Measurements from ENCODE around the gene APBA1. TPM values are rescaled to one million over a fixed set of nuclear protein-coding genes. Genes with fewer than 3 reads are reported as not detected.

The APBA1 gene
- total and polyA plus RNA-seq, 2 of the 8 experiments (the other 6 are each of a cell fraction or from before 2014, with no cell fraction given): 0.36 to 0.60 TPM

DNA sequence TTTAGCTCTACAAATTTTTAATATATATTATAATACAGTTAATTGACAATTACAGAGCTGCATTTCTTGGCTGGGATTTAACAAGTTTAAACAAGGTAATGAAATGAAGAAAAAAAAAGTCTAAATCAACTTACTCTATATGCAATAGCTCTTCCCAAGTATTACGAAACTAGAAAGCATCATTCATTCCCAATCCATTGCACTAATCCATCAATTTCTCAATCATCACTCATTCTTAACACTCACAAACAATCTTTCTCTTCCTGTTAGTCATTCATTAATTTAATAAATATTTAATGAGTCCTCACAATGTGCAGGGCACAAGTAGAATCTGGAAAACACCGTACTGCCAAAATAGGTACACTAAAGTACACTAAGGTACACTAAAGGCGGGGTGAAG, 42.9 kb upstream of the APBA1 start:
- no peak overlapping the region for H2AK5ac ChIP-seq (ENCODE audit: low read depth, low read length)
- H4K91ac ChIP-seq (replicated peaks; ENCODE audit: insufficient read length, low read length): no peak overlapping the region
- H3K9ac ChIP-seq (replicated peaks in 1 of 4; ENCODE audit: extremely low read depth in 1 of 4, low read depth in 3 of 4, low read length in 3 of 4): no peak overlapping the region
- no peak overlapping the region for H4K5ac ChIP-seq (ENCODE audit: insufficient read length, low read depth, low read length)
- no peak overlapping the region for H3K4me3 ChIP-seq (ENCODE audit: extremely low read depth in 1 of 4, insufficient read depth in 2 of 4, low read depth in 3 of 4, low read length in 4 of 4)
- H3K4ac ChIP-seq (replicated peaks; ENCODE audit: insufficient read length, low read depth, low read length): no peak overlapping the region
- H3K56ac ChIP-seq (replicated peaks; ENCODE audit: insufficient read length, low read depth, low read length): no peak overlapping the region
- H2BK15ac ChIP-seq (ENCODE audit: low read length): no peak overlapping the region
- H3K14ac ChIP-seq (ENCODE audit: insufficient read length): no peak overlapping the region
- H3K9me3 ChIP-seq (ENCODE audit: insufficient read depth in 2 of 2, low read depth in 1 of 2, low read length in 1 of 2): no peaks in the 10 kb centered on the region
- no peak overlapping the region for H2BK120ac ChIP-seq (replicated peaks; ENCODE audit: low read depth, low read length)
- H3K4me2 ChIP-seq (ENCODE audit: insufficient read depth in 1 of 2, low read depth in 2 of 2, low read length in 2 of 2): no peak overlapping the region
- no peak overlapping the region for H3K27ac ChIP-seq (ENCODE audit: low read depth, low read length)
- no peak overlapping the region for H3K18ac ChIP-seq (ENCODE audit: extremely low read depth, low read length)
- no peak overlapping the region for H2BK20ac ChIP-seq (ENCODE audit: low read length)
- H3K4me1 ChIP-seq (replicated peaks in 1 of 4; ENCODE audit: control insufficient read depth in 3 of 4, insufficient read depth in 4 of 4, low read length in 3 of 4): no peaks in the 10 kb centered on the region
- POLR2A ChIA-PET (ENCODE audit: partially characterized antibody): interaction anchor here (1.1 kb wide), 1 partner anchor 45 kb away, joined by 3 read pairs; the partner anchor contains the start of gene PTAR1
- CTCF ChIA-PET (ENCODE audit: partially characterized antibody): interaction anchor here (0.8 to 1.0 kb wide), 2 partner anchors 43 to 205 kb away, joined by 3 to 4 read pairs; partner anchors contain the start of gene APBA1
- no peak overlapping the region for H2AFZ ChIP-seq (ENCODE audit: low read length)
- H4K8ac ChIP-seq (ENCODE audit: extremely low read depth, insufficient read depth, low read length): no peak overlapping the region
- no peaks in the 10 kb centered on the region for H3K79me2 ChIP-seq (ENCODE audit: control insufficient read depth in 1 of 2, insufficient read depth in 2 of 2, low read length in 2 of 2)
- peaks cover 8 to 63% (median 18%) of the 10 kb centered on the region in 4 experiments; a peak in 7 of 8 replicates for H3K36me3 ChIP-seq (ENCODE audit: control insufficient read depth in 2 of 4, insufficient read depth in 4 of 4, low read length in 3 of 4)
- no peak overlapping the region for H2BK12ac ChIP-seq (ENCODE audit: low read depth, low read length)
- no peak overlapping the region for H2BK5ac ChIP-seq (ENCODE audit: low read depth, low read length)
- no peak overlapping the region for H3K23ac ChIP-seq (ENCODE audit: insufficient read length)
- H3K27me3 ChIP-seq (replicated peaks in 1 of 4; ENCODE audit: control insufficient read depth in 3 of 4, extremely low read depth in 1 of 4, insufficient read depth in 3 of 4, low read length in 3 of 4): no peaks in the 10 kb centered on the region
- no peaks in the 10 kb centered on the region for H4K20me1 ChIP-seq (replicated peaks in 1 of 2; ENCODE audit: control insufficient read depth in 1 of 2, insufficient read depth in 2 of 2, low read length in 2 of 2)
- no peaks in the 10 kb centered on the region for H3K79me1 ChIP-seq (ENCODE audit: low read depth, low read length)
- FAIRE-seq: no peak
- H3K23me2 ChIP-seq (ENCODE audit: low read depth, low read length): no peaks in the 10 kb centered on the region
- no peak for DNase-seq (ENCODE audit: low read depth in 1 of 2, low spot score in 2 of 2)
- 92% methylated on average over 3 of the region's 3 CpGs; no CpG with 5 or more reads in 1 of the 2 experiments for WGBS, 2 experiments (ENCODE audit: extremely low coverage in 1 of 2, insufficient coverage in 1 of 2, insufficient read length in 1 of 2, insufficient replicate concordance in 2 of 2, low coverage in 1 of 2, low lambda C conversion rate in 2 of 2, missing lambda C conversion rate in 1 of 2)
- TF ChIP-seq SP1 (IDR thresholded peaks at IDR 0.05; ENCODE audit: low read depth, low read length): no peak
- no peak for TF ChIP-seq ASH2L (IDR thresholded peaks at IDR 0.05; ENCODE audit: low read length)
- TF ChIP-seq, protein P1, sequence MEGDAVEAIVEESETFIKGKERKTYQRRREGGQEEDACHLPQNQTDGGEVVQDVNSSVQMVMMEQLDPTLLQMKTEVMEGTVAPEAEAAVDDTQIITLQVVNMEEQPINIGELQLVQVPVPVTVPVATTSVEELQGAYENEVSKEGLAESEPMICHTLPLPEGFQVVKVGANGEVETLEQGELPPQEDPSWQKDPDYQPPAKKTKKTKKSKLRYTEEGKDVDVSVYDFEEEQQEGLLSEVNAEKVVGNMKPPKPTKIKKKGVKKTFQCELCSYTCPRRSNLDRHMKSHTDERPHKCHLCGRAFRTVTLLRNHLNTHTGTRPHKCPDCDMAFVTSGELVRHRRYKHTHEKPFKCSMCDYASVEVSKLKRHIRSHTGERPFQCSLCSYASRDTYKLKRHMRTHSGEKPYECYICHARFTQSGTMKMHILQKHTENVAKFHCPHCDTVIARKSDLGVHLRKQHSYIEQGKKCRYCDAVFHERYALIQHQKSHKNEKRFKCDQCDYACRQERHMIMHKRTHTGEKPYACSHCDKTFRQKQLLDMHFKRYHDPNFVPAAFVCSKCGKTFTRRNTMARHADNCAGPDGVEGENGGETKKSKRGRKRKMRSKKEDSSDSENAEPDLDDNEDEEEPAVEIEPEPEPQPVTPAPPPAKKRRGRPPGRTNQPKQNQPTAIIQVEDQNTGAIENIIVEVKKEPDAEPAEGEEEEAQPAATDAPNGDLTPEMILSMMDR (IDR thresholded peaks at IDR 0.05; ENCODE audit: control extremely low read depth in 1 of 3, insufficient read depth in 1 of 3, low read depth in 1 of 3, low read length in 3 of 3): no peak
- TF ChIP-seq CEBPB (IDR thresholded peaks at IDR 0.05; ENCODE audit: low read depth, low read length): no peak
- TF ChIP-seq BACH1 (IDR thresholded peaks at IDR 0.05; ENCODE audit: low read length): no peak
- no peak for TF ChIP-seq TAF1 (IDR thresholded peaks at IDR 0.05; ENCODE audit: low read depth, low read length)
- TF ChIP-seq KDM4A (IDR thresholded peaks at IDR 0.05; ENCODE audit: low read depth, low read length, severe bottlenecking): no peak
- TF ChIP-seq CBX5 (IDR thresholded peaks at IDR 0.05; ENCODE audit: low read depth, low read length): no peak
- TF ChIP-seq RNF2 (IDR thresholded peaks at IDR 0.05; ENCODE audit: borderline replicate concordance, low read depth, low read length, missing control alignments, poor library complexity, severe bottlenecking): no peak
- TF ChIP-seq RFX5 (IDR thresholded peaks at IDR 0.05; ENCODE audit: borderline replicate concordance, low read depth, low read length): no peak
- TF ChIP-seq SRF (IDR thresholded peaks at IDR 0.05; ENCODE audit: low read depth, low read length): no peak
- no peak for TF ChIP-seq EGR1 (IDR thresholded peaks at IDR 0.05; ENCODE audit: borderline replicate concordance, low read depth, low read length)

Measured in H1 (cell line).